ENCODE results near the gene MORN1.

DNA sequence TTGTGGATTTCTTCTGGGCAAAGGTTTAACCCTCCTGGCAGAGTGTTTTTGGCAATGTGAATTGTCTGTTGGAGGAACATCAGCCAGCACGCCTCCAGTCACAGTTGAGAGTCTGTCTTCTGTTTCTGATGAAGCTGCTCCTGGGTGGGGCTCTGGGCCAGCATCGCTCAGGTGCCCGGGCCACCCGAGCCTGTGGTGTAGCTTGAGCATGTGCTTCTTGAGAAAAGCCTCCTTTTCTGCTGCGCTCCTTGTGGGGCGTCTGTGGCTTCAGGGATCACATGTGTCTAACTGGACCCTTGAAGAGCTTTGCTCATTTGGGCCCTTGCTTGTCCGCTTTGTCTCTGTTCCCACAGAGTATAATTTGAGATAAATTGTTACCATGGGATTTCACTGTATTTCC is 7.5 kb upstream of the MORN1 start:
- TF ChIP-seq POLR2A (IDR thresholded peaks at IDR 0.05; ENCODE audit: low read depth, low read length): no peak
- no peak for TF ChIP-seq SPI1 (IDR thresholded peaks at IDR 0.05; ENCODE audit: low read depth, low read length)

Data from GM12891 (cell line).